T-cell (primary cell): Measurements from ENCODE around the gene ARL13B. TPM values are rescaled to one million over a fixed set of nuclear protein-coding genes. Genes with fewer than 3 reads are reported as not detected.

Experiments used
- ATAC-seq, 4 experiments: fragments of 200-7000 bp in 3 of 4; fragments of 150-1000 bp in 1 of 4; cut with Tn5 transposase; replicated peaks in 1 of 4; 1 replicate in 3 of 4; 2 replicates in 1 of 4; pipeline ENCODE4 v1.10.0; 2021; ENCODE audit warnings: moderate library complexity in 3 of 4, mild to moderate bottlenecking in 2 of 4, moderate number of reproducible peaks in 1 of 4
- CTCF ChIA-PET, 2 donors: fragments of 300-600 bp; sonication (Branson Sonifier 250); formaldehyde crosslinking; loops; one replicate each; lab custom pipeline; 2022; ENCODE audit warnings: antibody characterized with exemption in 2 of 2; lab: Charles Lee
- POLR2A ChIA-PET, 2 donors: fragments of 300-600 bp; sonication (Branson Sonifier 250); formaldehyde crosslinking; loops; one replicate each; lab custom pipeline; 2022; ENCODE audit warnings: antibody characterized with exemption in 2 of 2; lab: Charles Lee
- DNase-seq, 35 experiments: peaks; one replicate each; pipeline versions ENCODE4 v3.0.0 to v3.0.0-alpha.2; 2013 to 2023
- H3K27ac ChIP-seq: one replicate; pipeline ENCODE4 v1.5.1; 2013; ENCODE audit warnings: low read length
- H3K27me3 ChIP-seq, 2 experiments: replicated peaks in 1 of 2; 1 replicate in 1 of 2; 2 replicates in 1 of 2; pipeline versions ENCODE4 v1.6.1 to v1.7.0; 2013; ENCODE audit warnings: low read length in 1 of 2, mixed read lengths in 1 of 2; ENCODE audit not compliant: control insufficient read depth in 2 of 2, insufficient read depth in 2 of 2; ENCODE audit errors: extremely low read depth in 1 of 2
- H3K36me3 ChIP-seq, 2 donors: 1 replicate in 1 of 2; 2 replicates in 1 of 2; pipeline versions ENCODE4 v1.6.1 to v1.7.0; 2013; ENCODE audit warnings: low read length in 1 of 2; ENCODE audit not compliant: control insufficient read depth in 2 of 2, insufficient read depth in 1 of 2; ENCODE audit errors: extremely low read depth in 1 of 2
- H3K4me1 ChIP-seq, 2 experiments: 1 replicate in 1 of 2; 2 replicates in 1 of 2; pipeline versions ENCODE4 v1.6.1 to v1.7.0; 2013; ENCODE audit warnings: low read length in 2 of 2, mixed read lengths in 1 of 2; ENCODE audit not compliant: insufficient read depth in 2 of 2, control insufficient read depth in 1 of 2; ENCODE audit errors: extremely low read depth in 1 of 2
- H3K4me3 ChIP-seq, 2 donors: 1 replicate in 1 of 2; 2 replicates in 1 of 2; pipeline versions ENCODE4 v1.5.1 to v1.7.0; 2013; ENCODE audit warnings: mild to moderate bottlenecking in 2 of 2, low read length in 1 of 2, moderate library complexity in 1 of 2; ENCODE audit not compliant: control insufficient read depth in 1 of 2; ENCODE audit errors: extremely low read depth in 1 of 2
- H3K9me3 ChIP-seq: 2 replicates; pipeline ENCODE4 v1.7.0; 2013
- H3K27ac Mint-ChIP-seq, 2 donors: one replicate each; pipeline ENCODE4 v1.8.0; 2020 to 2021; ENCODE audit warnings: mild to moderate bottlenecking in 2 of 2, mixed read lengths in 2 of 2
- H3K27me3 Mint-ChIP-seq, 2 donors: one replicate each; pipeline ENCODE4 v1.8.0; 2021 to 2022; ENCODE audit warnings: mixed read lengths in 2 of 2
- H3K36me3 Mint-ChIP-seq: one replicate; pipeline ENCODE4 v1.8.0; 2021; ENCODE audit warnings: mixed read lengths
- H3K4me1 Mint-ChIP-seq, 3 donors: one replicate each; pipeline ENCODE4 v1.8.0; 2020 to 2022; ENCODE audit warnings: mixed read lengths in 3 of 3, mild to moderate bottlenecking in 1 of 3
- H3K4me3 Mint-ChIP-seq, 3 donors: one replicate each; pipeline ENCODE4 v1.8.0; 2020 to 2022; ENCODE audit warnings: mild to moderate bottlenecking in 3 of 3, mixed read lengths in 3 of 3, moderate library complexity in 3 of 3
- H3K9me3 Mint-ChIP-seq, 3 donors: one replicate each; pipeline ENCODE4 v1.8.0; 2020 to 2022; ENCODE audit warnings: mixed read lengths in 3 of 3
- WGBS: methylation state at CpG from one replicate; pipeline ENCODE4 v1.1.5; 2013; ENCODE audit warnings: missing lambda C conversion rate; ENCODE audit not compliant: insufficient coverage; 5-methylcytosine and 5-hydroxymethylcytosine counted together
- total RNA-seq, 35 experiments: library from RNA in 6 of 35; stranded (reverse) in 6 of 35; fragments of 120-200 nt in 1 of 35; gene quantifications; one replicate each; pipeline versions ENCODE4 v1.2.1 to v1.2.4 and lab custom pipeline; 2013 to 2026

The ARL13B gene
- total RNA-seq, 5 donors from 2014 or later (not counting 1 experiment from before 2014, with no cell fraction given), result 6.0 to 11.5 (median 9.2) TPM

DNA sequence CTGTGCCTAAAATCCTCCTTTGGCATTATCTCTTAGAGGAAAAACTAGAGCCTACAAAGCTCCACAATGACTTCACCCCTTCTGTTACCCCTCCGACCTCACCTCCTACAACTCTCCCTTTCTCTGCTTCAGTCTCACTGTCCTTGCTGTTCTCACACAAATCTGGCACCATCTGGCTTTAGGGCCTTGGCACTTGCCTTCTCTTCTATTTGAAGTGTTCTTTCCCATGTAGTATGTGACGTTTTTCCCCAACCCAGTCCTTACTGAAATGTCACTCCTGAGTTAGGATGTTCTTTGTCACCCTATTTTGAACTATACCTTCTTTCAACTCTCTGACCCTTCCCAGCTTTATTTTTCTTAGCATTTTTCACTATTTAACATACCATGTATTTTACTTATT is 39.7 kb downstream of the ARL13B start:
- H3K36me3 Mint-ChIP-seq, result peaks cover 9% of the 10 kb centered on the region
- no peaks in the 10 kb centered on the region for H3K27me3 ChIP-seq
- no peak overlapping the region for H3K27ac ChIP-seq
- POLR2A ChIA-PET, result interaction anchor here in 1 of 2 donors (0.6 kb wide), 1 partner anchor 49 kb away, joined by 3 read pairs; no protein-coding TSS in a partner anchor
- no peaks in the 10 kb centered on the region for H3K9me3 ChIP-seq
- peaks cover 6% of the 10 kb centered on the region in 3 donors for H3K4me1 Mint-ChIP-seq
- H3K27ac Mint-ChIP-seq, result no peak overlapping the region
- no peaks in the 10 kb centered on the region for H3K36me3 ChIP-seq
- ATAC-seq (no peak), DNase-seq (no peak)
- no peaks in the 10 kb centered on the region for H3K9me3 Mint-ChIP-seq
- CTCF ChIA-PET, result no interaction called here
- WGBS, result 93% methylated on average over 1 of the region's 2 CpGs
- H3K27me3 Mint-ChIP-seq, result no peaks in the 10 kb centered on the region
- H3K4me1 ChIP-seq, result peaks cover 0 to 7% of the 10 kb centered on the region in 2 experiments
- no peak overlapping the region for H3K4me3 Mint-ChIP-seq
- H3K4me3 ChIP-seq, result no peak overlapping the region

DNA sequence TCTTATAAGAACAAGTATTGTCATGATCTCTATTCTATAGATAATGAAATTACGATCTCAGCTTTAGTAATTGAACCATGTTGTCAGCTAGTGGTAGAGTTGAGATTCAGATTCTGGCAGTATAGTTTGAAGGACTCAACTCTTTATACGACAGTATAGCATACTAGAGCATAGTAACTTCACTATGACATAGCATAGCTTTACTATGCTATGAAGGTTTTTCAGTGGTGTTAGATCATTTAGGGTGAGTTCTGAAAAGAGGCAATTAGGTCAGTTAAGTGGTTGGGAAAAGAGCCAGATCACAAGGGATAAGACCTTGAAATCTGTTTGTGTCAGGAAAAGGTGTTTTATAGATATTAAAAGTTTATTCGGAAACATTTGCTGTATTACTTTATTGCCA is 40.3 kb downstream of the ARL13B start:
- Mint-ChIP-seq H3K27me3 (no peaks in the 10 kb centered on the region), H3K4me3 (no peak overlapping the region), H3K4me1 (no peaks in the 10 kb centered on the region), H3K36me3 (peaks cover 4% of the 10 kb centered on the region), H3K27ac (no peak overlapping the region), H3K9me3 (no peaks in the 10 kb centered on the region)
- Histone ChIP-seq H3K4me1 (peaks cover 0 to 1% of the 10 kb centered on the region in 2 experiments), H3K27ac (no peak overlapping the region), H3K27me3 (no peaks in the 10 kb centered on the region), H3K9me3 (no peaks in the 10 kb centered on the region), H3K4me3 (no peak overlapping the region), H3K36me3 (no peaks in the 10 kb centered on the region)
- CTCF ChIA-PET, result no interaction called here
- no CpG with 5 or more reads among the region's 3 CpGs for WGBS
- ATAC-seq (no peak), DNase-seq (no peak)
- POLR2A ChIA-PET, result interaction anchor here in 1 of 2 donors (0.6 kb wide), 1 partner anchor 49 kb away, joined by 3 read pairs; no protein-coding TSS in a partner anchor

DNA sequence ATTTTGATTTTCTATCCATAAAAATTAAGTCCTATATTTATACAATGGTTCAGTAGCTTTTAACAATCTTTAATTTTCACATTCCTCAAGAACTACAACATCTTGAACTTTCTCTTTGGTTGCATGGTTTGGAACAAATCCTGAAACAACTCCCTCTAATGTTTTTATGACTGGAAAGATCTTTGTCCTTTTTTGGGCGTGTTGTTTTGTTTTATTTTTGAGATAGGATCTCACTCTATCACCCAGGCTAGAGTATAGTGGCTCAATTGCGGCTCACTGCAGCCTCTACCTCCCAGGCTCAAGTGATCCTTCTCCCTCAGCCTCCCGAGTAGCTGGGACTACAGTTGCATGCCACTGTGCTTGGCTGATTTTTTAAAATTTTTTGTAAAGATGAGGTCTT is 44.4 kb downstream of the ARL13B start:
- CTCF ChIA-PET, result no interaction called here
- no peaks in the 10 kb centered on the region for H3K27me3 ChIP-seq
- H3K4me1 Mint-ChIP-seq, result no peaks in the 10 kb centered on the region
- DNase-seq (no peak), ATAC-seq (no peak)
- whole genome bisulfite sequencing, result no CpG with 5 or more reads among the region's 3 CpGs
- no peak overlapping the region for H3K4me3 ChIP-seq
- H3K4me3 Mint-ChIP-seq, result no peak overlapping the region
- H3K27ac ChIP-seq, result no peak overlapping the region
- no peaks in the 10 kb centered on the region for H3K27me3 Mint-ChIP-seq
- no peaks in the 10 kb centered on the region for H3K9me3 ChIP-seq
- POLR2A ChIA-PET, result no interaction called here
- H3K9me3 Mint-ChIP-seq, result no peaks in the 10 kb centered on the region
- no peaks in the 10 kb centered on the region for H3K4me1 ChIP-seq
- no peaks in the 10 kb centered on the region for H3K36me3 ChIP-seq
- H3K36me3 Mint-ChIP-seq, result peaks cover 4% of the 10 kb centered on the region
- H3K27ac Mint-ChIP-seq, result no peak overlapping the region

DNA sequence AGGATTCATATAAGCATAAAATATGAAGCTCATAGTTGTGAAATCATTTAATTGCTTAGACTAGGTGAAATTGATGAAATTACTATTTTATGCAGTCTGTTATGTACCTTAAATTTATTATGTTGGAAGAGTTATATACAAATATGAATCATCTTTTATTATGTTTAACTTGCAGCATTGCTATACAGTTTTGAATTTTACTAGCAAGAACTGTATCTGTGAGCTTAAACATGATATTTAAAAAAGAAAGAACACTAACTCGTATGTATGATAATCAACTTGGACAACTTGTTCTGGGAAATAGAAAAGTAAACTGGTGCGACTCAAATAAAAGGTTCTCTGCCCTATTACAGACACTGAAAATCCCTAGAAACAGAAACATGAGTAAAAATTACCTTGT is 46.7 kb downstream of the ARL13B start:
- H3K27me3 Mint-ChIP-seq, result no peaks in the 10 kb centered on the region
- Histone ChIP-seq H3K4me3 (no peak overlapping the region), H3K36me3 (no peaks in the 10 kb centered on the region), H3K27ac (no peak overlapping the region), H3K9me3 (no peaks in the 10 kb centered on the region), H3K27me3 (no peaks in the 10 kb centered on the region), H3K4me1 (no peaks in the 10 kb centered on the region)
- WGBS, result no CpG with 5 or more reads among the region's 2 CpGs
- no peak overlapping the region for H3K27ac Mint-ChIP-seq
- POLR2A ChIA-PET, result no interaction called here
- CTCF ChIA-PET, result no interaction called here
- H3K4me1 Mint-ChIP-seq, result no peaks in the 10 kb centered on the region
- no peaks in the 10 kb centered on the region for H3K9me3 Mint-ChIP-seq
- ATAC-seq (no peak), DNase-seq (no peak)
- no peak overlapping the region for H3K4me3 Mint-ChIP-seq
- H3K36me3 Mint-ChIP-seq, result no peaks in the 10 kb centered on the region

DNA sequence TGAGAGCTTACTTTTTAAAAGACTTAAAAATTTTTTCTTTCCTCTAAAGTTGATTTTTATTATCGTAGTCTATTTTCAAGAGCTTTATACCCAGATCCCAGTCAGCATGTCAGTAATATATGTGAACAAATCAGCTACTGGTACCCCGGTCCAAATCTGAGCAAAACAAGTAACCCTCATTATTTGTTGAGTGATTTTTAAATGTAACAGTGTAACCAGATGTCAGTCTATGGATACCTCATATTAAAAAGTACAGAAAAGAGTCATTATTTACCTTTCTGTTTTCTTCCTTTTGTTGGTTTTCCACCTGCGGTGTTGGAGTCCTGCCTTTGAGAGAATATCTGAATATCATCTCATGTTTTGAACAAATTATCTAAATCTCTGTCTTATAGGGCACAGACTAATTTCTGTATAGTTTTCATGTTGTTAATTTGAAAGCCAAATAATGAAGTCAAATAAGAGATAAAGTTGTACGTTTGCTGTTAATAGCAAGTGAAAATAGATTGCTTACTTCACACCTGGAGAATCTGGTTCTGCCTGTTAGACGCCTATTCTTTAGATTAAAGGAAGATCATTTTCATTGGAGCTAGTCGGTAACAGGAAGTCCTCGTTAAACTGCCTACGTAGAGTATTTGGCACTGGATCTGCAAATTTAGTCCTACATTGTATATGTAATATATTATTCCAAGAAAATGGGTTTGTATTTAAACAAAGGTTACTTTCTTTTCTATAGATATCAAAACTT is 48.3 kb downstream of the ARL13B start, which contains the start of gene STX19:
Gene STX19, minus strand, starts transcription at position 505 of the 745 bp plus-strand sequence. CDS start 13,328 bp downstream, outside the sequence.
- Histone ChIP-seq H3K9me3 (no peaks in the 10 kb centered on the region), H3K36me3 (no peaks in the 10 kb centered on the region), H3K4me1 (no peaks in the 10 kb centered on the region), H3K27ac (no peak within 1 kb of the TSS), H3K27me3 (no peaks in the 10 kb centered on the region), H3K4me3 (no peak within 1 kb of the TSS)
- H3K27me3 Mint-ChIP-seq, result no peaks in the 10 kb centered on the region
- no peak within 1 kb of the TSS for H3K4me3 Mint-ChIP-seq
- ATAC-seq (no peak), DNase-seq (no peak)
- WGBS, result no CpG with 5 or more reads among the region's 8 CpGs
- CTCF ChIA-PET, result interaction anchor here in 1 of 2 donors (0.9 to 1.1 kb wide), 2 partner anchors 10 to 41 kb away, joined by 4 to 5 read pairs; no protein-coding TSS in a partner anchor
- H3K36me3 Mint-ChIP-seq, result peaks cover 6% of the 10 kb centered on the region
- POLR2A ChIA-PET, result no interaction called here
- H3K9me3 Mint-ChIP-seq, result no peaks in the 10 kb centered on the region
- no peaks in the 10 kb centered on the region for H3K4me1 Mint-ChIP-seq
- no peak within 1 kb of the TSS for H3K27ac Mint-ChIP-seq

DNA sequence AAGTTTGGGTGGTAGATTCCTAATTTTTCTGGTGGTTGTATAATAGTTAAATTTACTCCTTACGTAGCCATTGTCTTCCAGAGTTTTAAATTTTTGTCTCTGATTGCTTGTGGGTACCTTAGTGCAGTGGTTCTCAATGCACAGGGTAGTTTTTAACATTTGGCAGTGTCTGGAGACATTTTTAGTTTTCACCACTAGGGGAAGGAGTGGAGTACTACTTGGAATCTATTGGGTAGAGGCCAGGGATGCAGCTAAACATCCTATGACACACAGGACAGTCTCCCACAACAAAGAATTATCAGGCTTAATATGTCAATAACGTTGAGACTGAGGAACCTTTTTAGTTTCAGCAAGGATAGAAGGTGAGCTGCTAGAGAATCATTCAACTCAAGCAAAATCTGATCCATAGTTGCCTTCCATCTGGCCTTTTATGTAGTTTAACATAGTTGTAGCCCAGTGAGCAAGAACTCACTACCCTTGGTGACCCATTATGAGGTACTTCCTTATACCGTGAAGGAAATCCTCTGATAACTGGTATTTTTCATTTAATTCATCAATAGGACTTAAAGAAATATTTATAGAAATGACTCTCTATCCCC is 57.1 kb downstream of the ARL13B start:
- no peaks in the 10 kb centered on the region for H3K27me3 ChIP-seq
- H3K36me3 ChIP-seq, result no peaks in the 10 kb centered on the region
- Mint-ChIP-seq H3K36me3 (peaks cover 8% of the 10 kb centered on the region), H3K9me3 (no peaks in the 10 kb centered on the region), H3K27ac (no peak overlapping the region), H3K4me1 (no peaks in the 10 kb centered on the region), H3K4me3 (no peak overlapping the region), H3K27me3 (no peaks in the 10 kb centered on the region)
- no peak overlapping the region for H3K4me3 ChIP-seq
- H3K9me3 ChIP-seq, result no peaks in the 10 kb centered on the region
- POLR2A ChIA-PET, result interaction anchor here in 1 of 2 donors (0.6 kb wide), 1 partner anchor 26 kb away, joined by 4 read pairs; the partner anchor contains the start of genes DHFR2 and NSUN3
- DNase-seq (peak in 1 of 35 experiments; percentile 32), ATAC-seq (no peak)
- no CpG with 5 or more reads among the region's 3 CpGs for WGBS
- CTCF ChIA-PET, result interaction anchor here (1.4 to 2.1 kb wide), 2 partner anchors 26 to 32 kb away, joined by 3 to 9 read pairs; partner anchors contain the start of gene NSUN3 (in 1 of the 2)
- no peak overlapping the region for H3K27ac ChIP-seq
- H3K4me1 ChIP-seq, result no peaks in the 10 kb centered on the region
